Peyer's patch (tissue), 4 donors: Measurements from ENCODE around the gene LINGO4.

Source experiments
- CTCF ChIP-seq, 6 experiments: fragments of 450-650 bp in 4 of 6; fragments of 200-600 bp in 2 of 6; sonication (generic) in 1 of 6; IDR thresholded peaks; one replicate each; pipeline ENCODE4 v1.5.1; 2017 to 2019; ENCODE audit warnings: antibody characterized with exemption in 6 of 6, mild to moderate bottlenecking in 3 of 6, moderate library complexity in 1 of 6
- POLR2A ChIP-seq, 2 donors: fragments of 450-650 bp; IDR thresholded peaks; one replicate each; pipeline ENCODE4 v1.5.1; 2017; ENCODE audit warnings: antibody characterized with exemption in 2 of 2, mild to moderate bottlenecking in 2 of 2, moderate library complexity in 2 of 2

GRCh38 chr1:151825204-151825603 lies 20.0 kb upstream of the LINGO4 start:
- no peak for TF ChIP-seq CTCF (IDR thresholded peaks at IDR 0.05)
- no peak for TF ChIP-seq POLR2A (IDR thresholded peaks at IDR 0.05)
